Fibroblast of gingiva (primary cell): ENCODE measurements around the gene FUBP3.
"Not testable (repeated sequence)": the region's sequence is repeated elsewhere in the genome, so short reads cannot be mapped to it uniquely, and the experiment has no call there.

Experiments
- DNase-seq: peaks from one replicate; pipeline ENCODE4 v3.0.0-alpha.2; 2011; ENCODE audit warnings: low read depth

Gene FUBP3

DNA sequence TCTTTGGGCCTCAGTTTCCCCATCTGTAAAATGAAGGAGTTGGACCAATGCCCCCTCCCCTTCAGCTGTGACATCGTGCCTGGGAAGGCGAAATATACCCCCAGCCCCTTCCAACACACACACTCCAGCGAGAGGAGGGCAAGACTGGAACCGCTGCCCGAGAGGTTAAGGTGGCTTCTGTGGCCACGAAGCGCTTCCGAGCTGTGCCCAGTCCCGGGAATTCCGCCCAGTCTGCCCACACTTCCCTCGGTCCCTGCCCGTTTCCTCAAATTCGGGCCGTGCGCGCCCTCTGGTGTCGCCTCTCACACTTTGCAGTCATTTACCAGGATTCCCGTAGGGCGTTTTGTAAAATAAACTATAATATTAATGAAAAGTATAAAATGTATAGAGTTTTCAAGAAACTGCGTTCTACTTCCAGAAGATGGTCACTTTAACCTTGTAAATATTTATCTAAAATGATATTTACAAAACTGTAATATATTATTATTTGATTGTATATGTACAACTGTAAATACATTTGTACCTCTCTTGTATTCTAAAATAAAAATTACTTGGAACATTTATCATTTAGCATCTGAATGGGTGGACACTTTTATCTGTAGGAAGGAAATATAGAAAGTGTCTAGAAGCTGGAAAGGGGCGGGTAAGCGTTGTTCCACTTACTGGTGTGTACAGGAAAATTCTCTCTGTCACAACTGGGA lies 103.2 kb downstream of the FUBP3 start:
- peak; percentile 65 for DNase-seq

DNA sequence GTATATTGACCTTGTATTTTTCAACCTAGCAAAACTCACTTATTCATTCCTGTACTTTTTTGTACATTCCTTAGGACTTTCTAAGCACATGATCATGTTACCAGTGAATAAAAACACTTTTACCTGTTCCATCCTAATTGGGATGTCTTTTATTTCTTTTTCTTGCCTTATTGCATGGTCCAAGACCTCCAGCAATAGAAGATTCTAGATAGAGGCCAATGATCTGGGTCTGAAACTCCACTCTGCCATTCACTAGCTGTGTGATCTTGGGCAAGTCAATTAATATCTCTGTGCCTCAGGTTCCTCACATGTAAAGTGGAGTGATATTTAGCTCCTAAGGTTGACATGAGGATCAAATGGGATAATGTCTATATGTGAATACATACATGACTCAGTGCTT lies 105.7 kb downstream of the FUBP3 start:
- DNase-seq = no peak

DNA sequence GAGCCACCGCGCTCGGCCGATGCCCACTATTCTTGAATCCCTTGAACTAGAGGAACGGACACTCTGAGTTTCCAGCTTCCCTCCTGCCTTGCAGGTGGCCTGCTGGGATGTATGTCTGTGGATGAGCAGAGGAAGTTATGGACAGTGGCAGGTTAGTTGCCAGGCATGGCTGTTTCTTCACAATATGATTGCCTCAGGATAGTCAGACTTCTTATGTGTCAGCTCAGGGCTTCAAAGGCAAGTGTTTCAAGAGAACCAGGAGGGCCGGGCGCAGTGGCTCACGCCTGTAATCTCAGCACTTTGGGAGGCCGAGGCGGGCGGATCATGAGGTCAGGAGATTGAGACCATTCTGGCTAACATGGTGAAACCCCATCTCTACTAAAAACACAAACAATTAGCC lies 106.6 kb downstream of the FUBP3 start:
- DNase-seq = not testable (repeated sequence)

DNA sequence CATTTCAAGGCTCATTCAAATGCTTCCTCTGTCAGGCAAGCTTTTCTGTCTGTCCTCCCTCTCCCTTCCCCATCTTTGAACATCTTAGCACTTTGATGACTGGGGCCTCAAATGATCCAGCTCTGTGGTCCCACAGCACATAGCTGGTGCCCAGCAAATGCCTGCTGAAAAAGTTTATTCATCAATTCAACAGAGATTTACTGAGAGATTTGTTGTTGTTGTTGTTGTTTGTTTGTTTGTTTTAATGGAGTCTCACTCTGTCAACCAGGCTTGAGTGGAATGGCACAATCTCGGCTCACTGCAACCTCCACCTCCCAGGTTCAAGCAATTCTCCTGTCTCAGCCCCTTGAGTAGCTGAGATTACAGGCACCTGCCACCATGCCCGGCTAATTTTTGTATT lies 108.2 kb downstream of the FUBP3 start:
- DNase-seq = no peak
